ENCODE measurements around the gene SHISA9.

- TF ChIP-seq CTCF (IDR thresholded peaks at IDR 0.05) (no peak), POLR2A (IDR thresholded peaks at IDR 0.05) (no peak), EP300 (IDR thresholded peaks at IDR 0.05) (no peak)
Observed at GRCh38 chr16:13100970-13101369, 199.6 kb downstream of the SHISA9 start.
